Upper lobe of right lung (tissue), 1 donor: ENCODE measurements around the gene CYBA. TPM values are rescaled to one million over a fixed set of nuclear protein-coding genes. Genes with fewer than 3 reads are reported as not detected.
A peak's percentile ranks its signal among the peaks of the same experiment; 100 is the strongest.

ENCODE experiments used
- ATAC-seq: fragments of 200-7000 bp; cut with Tn5 transposase; one replicate; pipeline ENCODE4 v1.9.1; 2020; ENCODE audit warnings: mild to moderate bottlenecking, moderate library complexity
- DNase-seq: peaks from one replicate; pipeline ENCODE4 v3.0.0-alpha.2; 2020
- H3K27ac ChIP-seq: fragments of 200-600 bp; one replicate; pipeline ENCODE4 v1.8.0; 2022
- H3K27me3 ChIP-seq: fragments of 200-600 bp; one replicate; pipeline ENCODE4 v1.8.0; 2022; ENCODE audit warnings: mild to moderate bottlenecking
- H3K36me3 ChIP-seq: fragments of 200-600 bp; one replicate; pipeline ENCODE4 v1.8.0; 2022
- H3K4me1 ChIP-seq: fragments of 200-600 bp; one replicate; pipeline ENCODE4 v1.8.0; 2022
- H3K4me3 ChIP-seq: fragments of 200-600 bp; one replicate; pipeline ENCODE4 v1.8.0; 2022; ENCODE audit warnings: mild to moderate bottlenecking
- H3K9me3 ChIP-seq: fragments of 200-600 bp; one replicate; pipeline ENCODE4 v1.8.0; 2022
- CTCF ChIP-seq: fragments of 200-600 bp; IDR thresholded peaks from one replicate; pipeline ENCODE4 v1.8.0; 2022; ENCODE audit warnings: antibody characterized with exemption
- intact Hi-C: fragments of 100-400 bp; cut with DNase I; formaldehyde crosslinking; loops from one replicate; pipeline ENCODE4 v1.11.0; 2022
- total RNA-seq: library from RNA; stranded (reverse); fragmentation: NEBNext Ultra II Directional; extraction: Animal tissue kit (Norgen Biotek cat#: 25700); gene quantifications from one replicate; pipeline ENCODE4 v1.2.1, GENCODE V29; 2021
- donor health status: DM: no; HTN: yes; CAD: no; lungs with severe emphysema.

Gene CYBA
- total RNA-seq, 1 donor from 2014 or later = 257 TPM

GRCh38 chr16:88639231-88640038 lies 11.4 kb downstream of the CYBA start:
- DNase-seq = peak; percentile 85
- ATAC-seq = peak; percentile 21
- no peak for TF ChIP-seq CTCF

GRCh38 chr16:88638323-88639230 lies 12.3 kb downstream of the CYBA start, which contains the start of gene IL17C:
TSS of gene IL17C (plus strand) at chr16:88638572. CDS start at chr16:88638642, 70 bp downstream.
- no peaks in the 10 kb centered on the region for H3K9me3 ChIP-seq
- no peak within 1 kb of the TSS for H3K4me3 ChIP-seq
- peaks cover 15% of the 10 kb centered on the region for H3K4me1 ChIP-seq
- H3K36me3 ChIP-seq = no peaks in the 10 kb centered on the region
- H3K27me3 ChIP-seq = peaks cover 25% of the 10 kb centered on the region
- TF ChIP-seq CTCF = no peak
- intact Hi-C loops = no loop called here
- no peak within 1 kb of the TSS for H3K27ac ChIP-seq
- ATAC-seq (no peak), DNase-seq (no peak)

More at GRCh38 chr16:88639231-88640038, 11.4 kb downstream of the CYBA start:
- H3K4me1 ChIP-seq = peaks cover 10% of the 10 kb centered on the region
- peaks cover 25% of the 10 kb centered on the region for H3K27me3 ChIP-seq
- no peak overlapping the region for H3K27ac ChIP-seq
- no peaks in the 10 kb centered on the region for H3K9me3 ChIP-seq
- intact Hi-C loops = no loop called here
- no peak overlapping the region for H3K4me3 ChIP-seq
- no peaks in the 10 kb centered on the region for H3K36me3 ChIP-seq

GRCh38 chr16:88636488-88637265 lies 14.2 kb downstream of the CYBA start:
- Histone ChIP-seq H3K4me1 (peaks cover 15% of the 10 kb centered on the region), H3K36me3 (peaks cover 8% of the 10 kb centered on the region), H3K27ac (no peak overlapping the region), H3K9me3 (no peaks in the 10 kb centered on the region), H3K4me3 (no peak overlapping the region), H3K27me3 (peaks cover 25% of the 10 kb centered on the region)
- ATAC-seq (no peak), DNase-seq (no peak)
- intact Hi-C loops = no loop called here
- no peak for TF ChIP-seq CTCF

DNA sequence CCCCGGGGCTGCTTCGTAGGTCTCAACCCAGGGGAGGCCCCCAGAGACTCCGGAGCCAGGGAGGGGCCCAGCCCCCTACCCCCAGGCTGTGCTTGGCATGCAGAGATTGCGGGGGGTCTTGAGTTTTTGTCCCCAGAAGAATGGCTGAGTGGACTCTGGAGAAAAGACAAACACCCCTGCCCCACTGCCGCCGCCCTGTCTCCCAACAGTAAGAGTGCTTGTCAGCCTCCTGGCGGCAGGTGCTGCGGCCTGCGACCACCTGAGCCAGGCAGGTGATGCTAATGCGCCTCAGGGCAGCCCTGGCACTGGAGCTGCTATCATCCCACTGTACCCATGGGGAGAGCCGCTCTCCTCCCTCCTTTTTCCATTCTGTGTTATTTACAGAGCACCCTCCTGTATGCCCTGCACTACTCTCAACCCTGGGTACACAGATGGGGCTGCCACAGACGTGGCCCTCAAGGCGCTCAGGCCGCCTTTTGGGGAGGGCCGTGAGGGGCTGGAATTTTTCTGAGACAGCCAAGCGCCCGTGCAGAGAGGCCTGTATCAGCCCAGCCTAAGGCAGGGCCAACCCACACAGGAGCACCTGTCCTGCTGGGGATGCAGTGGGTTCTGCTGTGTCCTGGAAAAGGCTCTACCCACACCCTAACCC lies 15.1 kb downstream of the CYBA start:
- DNase-seq = no peak
- no peak for ATAC-seq
- no peaks in the 10 kb centered on the region for H3K9me3 ChIP-seq
- no peak for TF ChIP-seq CTCF
- peaks cover 17% of the 10 kb centered on the region for H3K36me3 ChIP-seq
- intact Hi-C loops = no loop called here
- no peak overlapping the region for H3K27ac ChIP-seq
- H3K4me1 ChIP-seq = peaks cover 15% of the 10 kb centered on the region
- H3K27me3 ChIP-seq = peaks cover 25% of the 10 kb centered on the region
- H3K4me3 ChIP-seq = no peak overlapping the region
